ENCODE data around the gene OGN. TPM values are rescaled to one million over a fixed set of nuclear protein-coding genes. Genes with fewer than 3 reads are reported as not detected.
"Not testable (repeated sequence)": the region's sequence is repeated elsewhere in the genome, so short reads cannot be mapped to it uniquely, and the experiment has no call there.

OGN gene
- 100 to 1,000 TPM in 11 of 12 donors, not detected in 1; 448 to 897 (median 528) TPM for polyA plus RNA-seq (ENCODE audit: insufficient read length in 12 of 12)
- long read RNA-seq, donor 1, transcript OGN-202 (7 exons, 2,743 nt), result major isoform, 5 of 28 reads
- long read RNA-seq, donor 1, partial matches to known transcripts, result 22 of 28 reads
- long read RNA-seq, donor 1, other reads (novel, unspliced or antisense), result 0 of 28 reads
- long read RNA-seq, donor 2, transcript OGN-202 (7 exons, 2,743 nt), result major isoform, 82 of 238 reads
- long read RNA-seq, donor 2, partial matches to known transcripts, result 152 of 238 reads
- long read RNA-seq, donor 2, other reads (novel, unspliced or antisense), result 0 of 238 reads
- long read RNA-seq, donor 3, transcript OGN-202 (7 exons, 2,743 nt), result major isoform, 22 of 56 reads
- long read RNA-seq, donor 3, partial matches to known transcripts, result 34 of 56 reads
- long read RNA-seq, donor 3, other reads (novel, unspliced or antisense), result 0 of 56 reads
- long read RNA-seq, donor 4, transcript OGN-202 (7 exons, 2,743 nt), result major isoform, 16 of 62 reads
- long read RNA-seq, donor 4, partial matches to known transcripts, result 46 of 62 reads
- long read RNA-seq, donor 4, other reads (novel, unspliced or antisense), result 0 of 62 reads
- long read RNA-seq, donor 5, result 0 reads
- long read RNA-seq, donor 6, transcript OGN-202 (7 exons, 2,743 nt), result major isoform, 48 of 128 reads
- long read RNA-seq, donor 6, partial matches to known transcripts, result 79 of 128 reads
- long read RNA-seq, donor 6, other reads (novel, unspliced or antisense), result 0 of 128 reads
- long read RNA-seq, donor 7, transcript OGN-202 (7 exons, 2,743 nt), result major isoform, 40 of 100 reads
- long read RNA-seq, donor 7, partial matches to known transcripts, result 60 of 100 reads
- long read RNA-seq, donor 7, other reads (novel, unspliced or antisense), result 0 of 100 reads
- long read RNA-seq, donor 8, transcript OGN-202 (7 exons, 2,743 nt), result major isoform, 42 of 134 reads
- long read RNA-seq, donor 8, partial matches to known transcripts, result 92 of 134 reads
- long read RNA-seq, donor 8, other reads (novel, unspliced or antisense), result 0 of 134 reads
- long read RNA-seq, donor 9, transcript OGN-202 (7 exons, 2,743 nt), result major isoform, 28 of 139 reads
- long read RNA-seq, donor 9, partial matches to known transcripts, result 110 of 139 reads
- long read RNA-seq, donor 9, other reads (novel, unspliced or antisense), result 0 of 139 reads
- long read RNA-seq, donor 10, transcript OGN-202 (7 exons, 2,743 nt), result major isoform, 43 of 129 reads
- long read RNA-seq, donor 10, partial matches to known transcripts, result 86 of 129 reads
- long read RNA-seq, donor 10, other reads (novel, unspliced or antisense), result 0 of 129 reads
- long read RNA-seq, donor 11, transcript OGN-202 (7 exons, 2,743 nt), result major isoform, 91 of 262 reads
- long read RNA-seq, donor 11, partial matches to known transcripts, result 164 of 262 reads
- long read RNA-seq, donor 11, other reads (novel, unspliced or antisense), result 5 of 262 reads

- peak; percentile 90 for DNase-seq
Measured at GRCh38 chr9:92404042-92404836, at the start of gene OGN. TSS of gene OGN (minus strand) at chr9:92404578. CDS start at chr9:92403407, 1,171 bp downstream.

- no peak for DNase-seq
Measured at GRCh38 chr9:92446536-92446935, 42.2 kb upstream of the OGN start.

- no peak for DNase-seq
Measured at GRCh38 chr9:92444841-92445240, 40.5 kb upstream of the OGN start.

GRCh38 chr9:92440751-92441046 lies 36.3 kb upstream of the OGN start:
- DNase-seq, result no peak

- DNase-seq, result no peak
Measured at GRCh38 chr9:92439921-92440750, 35.8 kb upstream of the OGN start.

- no peak for DNase-seq
Measured at GRCh38 chr9:92438900-92439526, 34.6 kb upstream of the OGN start.

GRCh38 chr9:92435263-92435662 lies 30.9 kb upstream of the OGN start:
- DNase-seq, result no peak

GRCh38 chr9:92432972-92433548 lies 28.7 kb upstream of the OGN start:
- no peak for DNase-seq

GRCh38 chr9:92432350-92432749 lies 28.0 kb upstream of the OGN start:
- peak; percentile 38 for DNase-seq

GRCh38 chr9:92429836-92430235 lies 25.5 kb upstream of the OGN start:
- no peak for DNase-seq

GRCh38 chr9:92426501-92427145 lies 22.2 kb upstream of the OGN start:
- peak; percentile 61 for DNase-seq

GRCh38 chr9:92425474-92425873 lies 21.1 kb upstream of the OGN start:
- peak; percentile 80 for DNase-seq

- no peak for DNase-seq
Measured at GRCh38 chr9:92424340-92424739, 20.0 kb upstream of the OGN start, which contains the start of gene OMD. TSS of gene OMD (minus strand) at chr9:92424471. CDS start at chr9:92417558, 6,913 bp downstream.

GRCh38 chr9:92423612-92424011 lies 19.2 kb upstream of the OGN start:
- DNase-seq, result no peak

- no peak for DNase-seq
Measured at GRCh38 chr9:92422611-92423338, 18.4 kb upstream of the OGN start.

- no peak for DNase-seq
Measured at GRCh38 chr9:92414566-92414965, 10.2 kb upstream of the OGN start.

- DNase-seq, result not testable (repeated sequence)
Measured at GRCh38 chr9:92411157-92411556, 6.8 kb upstream of the OGN start.
